ENCODE results near the gene FRMD4A.

DNA sequence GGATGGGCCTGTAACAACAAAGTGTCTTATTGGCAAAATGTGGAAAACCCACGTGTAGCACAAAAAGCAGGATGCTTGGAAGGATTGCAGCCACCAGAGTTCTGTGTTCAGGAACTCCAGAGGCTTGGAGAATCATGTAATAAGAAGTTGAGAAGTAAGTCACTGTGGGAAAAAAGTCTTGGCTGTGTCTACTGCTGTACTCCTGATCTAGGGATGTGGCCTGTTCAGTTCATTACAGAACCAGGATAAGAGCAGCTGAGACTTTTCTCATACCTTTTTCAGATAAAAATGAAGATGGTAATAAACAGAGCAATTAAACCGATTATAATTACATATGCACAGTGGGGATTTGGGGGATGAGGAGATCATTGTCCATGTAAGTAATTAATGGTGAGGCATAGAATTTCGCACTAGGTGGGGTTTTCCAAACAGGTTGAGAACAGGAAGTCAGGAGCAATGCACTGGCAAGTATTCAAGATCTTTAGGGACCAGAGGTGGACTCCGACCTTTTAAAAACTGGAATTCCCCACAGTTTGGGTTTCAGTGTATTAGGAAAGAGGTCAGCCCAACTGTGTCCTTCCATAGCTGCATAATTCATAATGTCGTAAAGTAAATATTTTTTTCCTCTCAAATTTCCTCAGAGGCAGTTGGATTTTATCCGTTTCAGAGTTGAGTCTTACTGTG, 281.7 kb downstream of the FRMD4A start:
- TF ChIP-seq, protein P1, sequence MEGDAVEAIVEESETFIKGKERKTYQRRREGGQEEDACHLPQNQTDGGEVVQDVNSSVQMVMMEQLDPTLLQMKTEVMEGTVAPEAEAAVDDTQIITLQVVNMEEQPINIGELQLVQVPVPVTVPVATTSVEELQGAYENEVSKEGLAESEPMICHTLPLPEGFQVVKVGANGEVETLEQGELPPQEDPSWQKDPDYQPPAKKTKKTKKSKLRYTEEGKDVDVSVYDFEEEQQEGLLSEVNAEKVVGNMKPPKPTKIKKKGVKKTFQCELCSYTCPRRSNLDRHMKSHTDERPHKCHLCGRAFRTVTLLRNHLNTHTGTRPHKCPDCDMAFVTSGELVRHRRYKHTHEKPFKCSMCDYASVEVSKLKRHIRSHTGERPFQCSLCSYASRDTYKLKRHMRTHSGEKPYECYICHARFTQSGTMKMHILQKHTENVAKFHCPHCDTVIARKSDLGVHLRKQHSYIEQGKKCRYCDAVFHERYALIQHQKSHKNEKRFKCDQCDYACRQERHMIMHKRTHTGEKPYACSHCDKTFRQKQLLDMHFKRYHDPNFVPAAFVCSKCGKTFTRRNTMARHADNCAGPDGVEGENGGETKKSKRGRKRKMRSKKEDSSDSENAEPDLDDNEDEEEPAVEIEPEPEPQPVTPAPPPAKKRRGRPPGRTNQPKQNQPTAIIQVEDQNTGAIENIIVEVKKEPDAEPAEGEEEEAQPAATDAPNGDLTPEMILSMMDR (IDR thresholded peaks at IDR 0.05), result no peak
- no peak for TF ChIP-seq ZFX (IDR thresholded peaks at IDR 0.05; ENCODE audit: borderline replicate concordance)
